ENCODE data around the gene FGFRL1. TPM values are rescaled to one million over a fixed set of nuclear protein-coding genes. Genes with fewer than 3 reads are reported as not detected.

FGFRL1 gene
- total and polyA plus RNA-seq, 2 of the 13 experiments (the other 11 are each of a cell fraction or from before 2014, with no cell fraction given), result 19.1 to 30.6 TPM

DNA sequence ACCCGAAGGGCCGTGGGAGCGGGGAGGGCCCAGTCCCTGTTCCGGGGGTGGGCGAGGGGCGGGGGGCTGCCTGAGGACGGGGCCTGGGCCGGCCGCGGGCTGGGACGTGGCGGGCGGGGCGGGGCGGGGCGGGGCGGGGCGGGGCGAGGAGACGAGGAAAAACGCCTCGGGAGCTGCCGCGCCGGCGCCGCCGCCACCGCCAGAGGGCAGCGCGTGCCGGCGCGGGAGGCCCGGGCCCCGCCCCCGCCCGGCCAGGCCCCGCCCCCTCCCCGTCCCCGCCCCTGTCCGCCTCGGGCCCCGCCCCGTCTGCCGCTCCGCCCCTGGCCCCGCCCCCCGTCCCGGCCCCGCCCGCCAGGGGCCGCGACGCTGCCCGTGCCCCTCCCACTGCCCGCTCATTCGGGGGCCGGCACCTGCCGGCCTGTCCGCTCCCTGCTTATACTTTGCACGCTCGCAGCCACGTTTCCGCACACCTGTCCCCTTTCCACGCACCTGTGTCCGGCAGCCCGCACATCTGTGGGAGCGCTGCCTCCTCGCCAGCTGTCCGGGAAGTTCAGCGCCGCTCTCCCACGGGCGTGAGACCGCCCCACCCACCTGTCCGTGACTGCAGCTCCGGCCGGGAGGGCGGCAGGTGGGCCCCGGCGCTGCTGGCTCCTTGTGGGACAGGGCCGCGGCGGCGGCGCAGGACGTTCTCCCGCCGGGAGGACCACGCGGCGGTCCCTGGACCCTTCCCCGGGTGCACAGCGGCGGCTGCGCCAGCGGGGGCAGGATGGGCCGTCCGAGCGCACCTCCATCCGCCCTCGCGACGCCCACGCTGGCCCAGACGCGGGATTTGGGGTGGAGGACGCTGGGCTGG lies 1.7 kb upstream of the FGFRL1 start (continued):
- TF ChIP-seq, protein P1, sequence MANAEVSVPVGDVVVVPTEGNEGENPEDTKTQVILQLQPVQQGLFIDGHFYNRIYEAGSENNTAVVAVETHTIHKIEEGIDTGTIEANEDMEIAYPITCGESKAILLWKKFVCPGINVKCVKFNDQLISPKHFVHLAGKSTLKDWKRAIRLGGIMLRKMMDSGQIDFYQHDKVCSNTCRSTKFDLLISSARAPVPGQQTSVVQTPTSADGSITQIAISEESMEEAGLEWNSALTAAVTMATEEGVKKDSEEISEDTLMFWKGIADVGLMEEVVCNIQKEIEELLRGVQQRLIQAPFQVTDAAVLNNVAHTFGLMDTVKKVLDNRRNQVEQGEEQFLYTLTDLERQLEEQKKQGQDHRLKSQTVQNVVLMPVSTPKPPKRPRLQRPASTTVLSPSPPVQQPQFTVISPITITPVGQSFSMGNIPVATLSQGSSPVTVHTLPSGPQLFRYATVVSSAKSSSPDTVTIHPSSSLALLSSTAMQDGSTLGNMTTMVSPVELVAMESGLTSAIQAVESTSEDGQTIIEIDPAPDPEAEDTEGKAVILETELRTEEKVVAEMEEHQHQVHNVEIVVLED (CRISPR knock-in tag; IDR thresholded peaks at IDR 0.05; ENCODE audit: borderline replicate concordance), result no peak
- TF ChIP-seq RAD51 (IDR thresholded peaks at IDR 0.05; ENCODE audit: borderline replicate concordance) (no peak), NR2F2 (IDR thresholded peaks at IDR 0.05; ENCODE audit: borderline replicate concordance, low read depth) (no peak), ZNF124 (CRISPR knock-in tag; IDR thresholded peaks at IDR 0.05) (no peak), RORA (CRISPR knock-in tag; IDR thresholded peaks at IDR 0.05) (no peak), HMG20A (CRISPR knock-in tag; IDR thresholded peaks at IDR 0.05; ENCODE audit: borderline replicate concordance) (no peak), ZNF562 (CRISPR knock-in tag; IDR thresholded peaks at IDR 0.05; ENCODE audit: borderline replicate concordance) (no peak), ZNF30 (CRISPR knock-in tag; IDR thresholded peaks at IDR 0.05) (no peak), ZNF678 (CRISPR knock-in tag; IDR thresholded peaks at IDR 0.05) (no peak), CTCF (CRISPR knock-in tag; IDR thresholded peaks at IDR 0.05) (no peak), CBX5 (CRISPR knock-in tag; IDR thresholded peaks at IDR 0.05; ENCODE audit: borderline replicate concordance) (no peak), ZEB1 (IDR thresholded peaks at IDR 0.05; ENCODE audit: insufficient replicate concordance, low read depth) (peak; percentile 59), ELF3 (CRISPR knock-in tag; IDR thresholded peaks at IDR 0.05) (0 out of 2 replicates have a peak, but pooled peaks have one; percentile 21), ZNF121 (CRISPR knock-in tag; IDR thresholded peaks at IDR 0.05) (no peak), ZSCAN21 (CRISPR knock-in tag; IDR thresholded peaks at IDR 0.05; ENCODE audit: borderline replicate concordance) (no peak), HDAC6 (IDR thresholded peaks at IDR 0.05; ENCODE audit: low read depth, low read length) (no peak), TEF (CRISPR knock-in tag; IDR thresholded peaks at IDR 0.05) (no peak), KDM2A (CRISPR knock-in tag; IDR thresholded peaks at IDR 0.05; ENCODE audit: borderline replicate concordance, low read depth) (no peak; the same call in 1 of the 2 replicates), ZNF329 (CRISPR knock-in tag; IDR thresholded peaks at IDR 0.05; ENCODE audit: low read depth) (no peak), ZBTB26 (CRISPR knock-in tag; IDR thresholded peaks at IDR 0.05; ENCODE audit: borderline replicate concordance) (no peak), FOXC1 (CRISPR knock-in tag; IDR thresholded peaks at IDR 0.05; ENCODE audit: borderline replicate concordance) (no peak)
- TF ChIP-seq, protein P2, sequence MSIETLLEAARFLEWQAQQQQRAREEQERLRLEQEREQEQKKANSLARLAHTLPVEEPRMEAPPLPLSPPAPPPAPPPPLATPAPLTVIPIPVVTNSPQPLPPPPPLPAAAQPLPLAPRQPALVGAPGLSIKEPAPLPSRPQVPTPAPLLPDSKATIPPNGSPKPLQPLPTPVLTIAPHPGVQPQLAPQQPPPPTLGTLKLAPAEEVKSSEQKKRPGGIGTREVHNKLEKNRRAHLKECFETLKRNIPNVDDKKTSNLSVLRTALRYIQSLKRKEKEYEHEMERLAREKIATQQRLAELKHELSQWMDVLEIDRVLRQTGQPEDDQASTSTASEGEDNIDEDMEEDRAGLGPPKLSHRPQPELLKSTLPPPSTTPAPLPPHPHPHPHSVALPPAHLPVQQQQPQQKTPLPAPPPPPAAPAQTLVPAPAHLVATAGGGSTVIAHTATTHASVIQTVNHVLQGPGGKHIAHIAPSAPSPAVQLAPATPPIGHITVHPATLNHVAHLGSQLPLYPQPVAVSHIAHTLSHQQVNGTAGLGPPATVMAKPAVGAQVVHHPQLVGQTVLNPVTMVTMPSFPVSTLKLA (IDR thresholded peaks at IDR 0.05), result no peak

All from HepG2 (cell line).